DOHH2 (cell line): ENCODE results near the gene GDF7.

Source experiments
- EZH2phosphoT487 ChIP-seq: fragments of 200-600 bp; sonication (generic); IDR thresholded peaks from 2 replicates; pipeline ENCODE4 v1.6.1; 2017; ENCODE audit warnings: borderline replicate concordance, mild to moderate bottlenecking, antibody characterized with exemption, low read length, moderate library complexity, mixed read lengths
- TF ChIP-seq, protein P1 (sequence below): fragments of 200-600 bp; sonication (generic); IDR thresholded peaks from one replicate; pipeline ENCODE4 v1.5.1; 2014; ENCODE audit warnings: antibody characterized with exemption, mild to moderate bottlenecking, low read depth, low read length; ENCODE audit not compliant: poor library complexity, severe bottlenecking

- TF ChIP-seq, protein P1, sequence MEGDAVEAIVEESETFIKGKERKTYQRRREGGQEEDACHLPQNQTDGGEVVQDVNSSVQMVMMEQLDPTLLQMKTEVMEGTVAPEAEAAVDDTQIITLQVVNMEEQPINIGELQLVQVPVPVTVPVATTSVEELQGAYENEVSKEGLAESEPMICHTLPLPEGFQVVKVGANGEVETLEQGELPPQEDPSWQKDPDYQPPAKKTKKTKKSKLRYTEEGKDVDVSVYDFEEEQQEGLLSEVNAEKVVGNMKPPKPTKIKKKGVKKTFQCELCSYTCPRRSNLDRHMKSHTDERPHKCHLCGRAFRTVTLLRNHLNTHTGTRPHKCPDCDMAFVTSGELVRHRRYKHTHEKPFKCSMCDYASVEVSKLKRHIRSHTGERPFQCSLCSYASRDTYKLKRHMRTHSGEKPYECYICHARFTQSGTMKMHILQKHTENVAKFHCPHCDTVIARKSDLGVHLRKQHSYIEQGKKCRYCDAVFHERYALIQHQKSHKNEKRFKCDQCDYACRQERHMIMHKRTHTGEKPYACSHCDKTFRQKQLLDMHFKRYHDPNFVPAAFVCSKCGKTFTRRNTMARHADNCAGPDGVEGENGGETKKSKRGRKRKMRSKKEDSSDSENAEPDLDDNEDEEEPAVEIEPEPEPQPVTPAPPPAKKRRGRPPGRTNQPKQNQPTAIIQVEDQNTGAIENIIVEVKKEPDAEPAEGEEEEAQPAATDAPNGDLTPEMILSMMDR: no peak
- no peak for TF ChIP-seq EZH2phosphoT487
Measured at GRCh38 chr2:20629181-20629580, 37.8 kb upstream of the GDF7 start.
